RWPE1 (cell line): ENCODE results near the gene NUCKS1.

Experiments used
- CTCF ChIA-PET: fragments of 350-600 bp; sonication (Branson Sonifier 250); formaldehyde crosslinking; extraction: SDS; loops from one replicate; lab custom pipeline; 2021; lab: Yijun Ruan, JAX
- POLR2A ChIA-PET: fragments of 400-600 bp; formaldehyde crosslinking; extraction: SDS; loops from one replicate; lab custom pipeline; 2020; ENCODE audit warnings: antibody characterized with exemption; ENCODE audit not compliant: low non-redundant PET; lab: Yijun Ruan, JAX
- DNase-seq: peaks from one replicate; pipeline ENCODE4 v3.0.0; 2012; ENCODE audit warnings: low spot score
- H3K27ac ChIP-seq: fragments of 450-650 bp; 2 replicates; pipeline ENCODE4 v1.5.1; 2017
- TF ChIP-seq, protein P1 (sequence below): fragments of 450-650 bp; conservative IDR thresholded peaks from 2 replicates; pipeline ENCODE4 v1.5.1; 2017; ENCODE audit warnings: low read depth, mild to moderate bottlenecking

NUCKS1 gene

DNA sequence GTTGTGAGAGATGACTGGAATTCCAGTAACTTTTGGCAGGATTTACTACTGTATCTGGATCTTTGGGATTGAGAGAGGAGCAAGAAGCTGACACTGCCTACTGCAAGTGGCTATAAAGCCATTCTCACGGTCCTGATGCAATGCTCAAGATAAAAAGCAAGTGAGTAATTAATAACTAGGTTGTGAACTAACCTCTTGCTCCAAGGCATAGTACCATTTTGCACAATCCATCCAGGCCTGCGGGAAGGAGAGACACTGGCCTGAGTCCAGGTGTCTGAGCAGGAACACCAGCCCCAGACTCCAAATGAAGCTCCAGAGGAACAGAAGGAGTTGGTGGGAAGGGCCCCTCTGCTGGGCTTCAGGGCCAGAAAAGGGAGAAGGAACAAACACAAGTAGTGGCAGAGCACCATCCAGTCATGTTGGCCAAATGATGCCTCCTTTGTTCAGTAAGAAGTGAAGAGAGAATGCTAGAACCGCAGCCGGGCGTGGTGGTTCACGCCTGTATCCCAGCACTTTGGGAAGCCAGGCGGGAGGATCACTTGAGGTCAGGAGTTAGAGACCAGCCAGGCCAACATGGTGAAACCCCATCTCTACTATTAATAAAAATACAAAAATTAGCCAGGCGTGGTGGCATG, 59.7 kb downstream of the NUCKS1 start:
- no peak for DNase-seq
- ChIA-PET CTCF (interaction anchor here (0.6 to 2.0 kb wide), 5 partner anchors 17 to 943 kb away, joined by 3 to 14 read pairs (median 3); no protein-coding TSS in a partner anchor), POLR2A (no interaction called here)
- H3K27ac ChIP-seq, result no peak overlapping the region
- TF ChIP-seq, protein P1, sequence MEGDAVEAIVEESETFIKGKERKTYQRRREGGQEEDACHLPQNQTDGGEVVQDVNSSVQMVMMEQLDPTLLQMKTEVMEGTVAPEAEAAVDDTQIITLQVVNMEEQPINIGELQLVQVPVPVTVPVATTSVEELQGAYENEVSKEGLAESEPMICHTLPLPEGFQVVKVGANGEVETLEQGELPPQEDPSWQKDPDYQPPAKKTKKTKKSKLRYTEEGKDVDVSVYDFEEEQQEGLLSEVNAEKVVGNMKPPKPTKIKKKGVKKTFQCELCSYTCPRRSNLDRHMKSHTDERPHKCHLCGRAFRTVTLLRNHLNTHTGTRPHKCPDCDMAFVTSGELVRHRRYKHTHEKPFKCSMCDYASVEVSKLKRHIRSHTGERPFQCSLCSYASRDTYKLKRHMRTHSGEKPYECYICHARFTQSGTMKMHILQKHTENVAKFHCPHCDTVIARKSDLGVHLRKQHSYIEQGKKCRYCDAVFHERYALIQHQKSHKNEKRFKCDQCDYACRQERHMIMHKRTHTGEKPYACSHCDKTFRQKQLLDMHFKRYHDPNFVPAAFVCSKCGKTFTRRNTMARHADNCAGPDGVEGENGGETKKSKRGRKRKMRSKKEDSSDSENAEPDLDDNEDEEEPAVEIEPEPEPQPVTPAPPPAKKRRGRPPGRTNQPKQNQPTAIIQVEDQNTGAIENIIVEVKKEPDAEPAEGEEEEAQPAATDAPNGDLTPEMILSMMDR, result no peak

DNA sequence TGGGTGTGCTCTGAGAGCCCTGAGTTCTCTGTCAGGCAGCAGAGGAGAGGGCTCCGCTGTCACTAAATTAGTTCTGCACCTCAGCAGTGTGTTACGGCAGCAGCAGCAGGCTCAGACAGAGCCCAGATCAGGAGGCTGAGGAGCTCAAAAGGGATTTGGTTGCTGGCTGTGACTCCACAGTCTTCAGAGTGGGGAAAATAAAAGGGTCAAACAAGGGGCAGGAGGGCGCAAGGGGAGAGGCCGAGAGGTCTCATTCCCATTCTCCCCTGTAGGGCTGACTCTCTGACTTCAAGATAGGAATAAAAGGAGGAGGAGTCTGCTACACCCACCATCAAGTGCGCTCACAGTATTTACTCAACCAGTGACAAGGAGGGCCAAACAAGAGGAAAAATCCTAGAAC, 60.5 kb downstream of the NUCKS1 start:
- H3K27ac ChIP-seq, result no peak overlapping the region
- TF ChIP-seq, protein P1, result no peak
- POLR2A ChIA-PET, result no interaction called here
- CTCF ChIA-PET, result interaction anchor here (0.7 to 4.0 kb wide), 5 partner anchors 12 to 414 kb away, joined by 3 to 22 read pairs (median 3); no protein-coding TSS in a partner anchor
- DNase-seq, result no peak

DNA sequence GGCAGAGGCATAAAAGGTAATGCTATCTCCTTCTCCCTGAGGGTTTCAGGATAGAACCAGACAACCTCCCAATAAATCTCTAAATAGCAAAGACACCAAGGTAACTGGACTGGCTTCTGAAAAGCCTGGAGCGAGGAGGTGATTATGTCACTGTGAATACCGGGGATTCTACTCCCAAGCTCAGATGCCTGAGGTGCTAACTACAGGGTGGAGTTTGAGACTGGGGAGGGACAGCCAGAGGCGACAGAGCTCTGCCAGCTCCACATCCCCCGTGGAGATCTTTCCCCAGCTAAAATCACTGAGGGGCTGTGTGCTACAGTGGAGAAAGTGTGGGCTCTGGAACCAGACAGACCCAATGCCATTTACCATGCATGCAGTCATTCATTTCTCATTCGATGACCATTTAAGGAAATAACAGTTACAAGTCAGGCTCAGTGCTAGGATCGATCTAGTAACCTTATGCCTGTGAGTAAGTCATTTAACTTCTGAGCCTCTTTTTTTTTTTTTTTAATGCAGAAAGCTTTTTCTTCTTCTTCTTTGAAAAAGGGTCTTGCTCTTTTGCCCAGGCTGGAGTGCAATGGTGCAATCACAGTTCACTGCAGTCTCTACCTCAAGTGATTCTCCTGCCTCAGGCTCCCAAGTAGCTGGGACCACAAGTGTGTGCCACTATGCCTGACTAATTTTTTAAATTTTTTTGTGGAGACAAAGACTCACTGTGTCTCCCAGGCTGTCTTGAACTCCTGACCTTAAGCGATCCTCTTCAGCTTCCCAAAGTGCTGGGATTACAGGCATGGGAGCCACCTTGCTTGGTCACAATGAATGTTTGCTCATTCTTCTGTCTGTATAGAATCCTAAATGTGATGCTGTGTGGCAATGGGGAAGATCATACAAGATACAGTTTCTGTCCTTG, 61.6 kb downstream of the NUCKS1 start:
- DNase-seq, result no peak
- H3K27ac ChIP-seq, result no peak overlapping the region
- ChIA-PET POLR2A (interaction anchor here (0.5 kb wide), 1 partner anchor 61 kb away, joined by 3 read pairs; no protein-coding TSS in a partner anchor), CTCF (interaction anchor here (0.6 to 4.0 kb wide), 7 partner anchors 11 to 160 kb away, joined by 3 to 22 read pairs (median 3); no protein-coding TSS in a partner anchor)
- TF ChIP-seq, protein P1, result no peak

DNA sequence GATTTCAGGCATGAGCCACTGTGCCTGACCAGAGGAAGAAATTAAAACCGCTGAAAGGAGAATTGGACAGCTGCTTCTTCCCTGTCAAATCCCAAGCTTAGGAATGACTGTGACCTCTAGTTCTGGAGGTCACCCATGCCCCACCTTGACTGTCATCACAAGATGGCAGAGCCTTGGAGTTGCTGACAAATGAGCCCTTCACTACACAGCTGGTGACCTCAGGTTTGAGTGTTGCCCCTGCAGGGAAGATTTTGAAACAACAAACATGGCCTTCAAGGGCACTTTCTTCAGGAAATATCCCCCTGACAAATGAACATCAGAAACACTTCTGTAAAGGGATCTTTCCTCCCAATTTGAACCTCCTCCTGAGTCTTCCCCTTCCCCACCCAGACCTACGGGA, 62.7 kb downstream of the NUCKS1 start:
- TF ChIP-seq, protein P1, result no peak
- ChIA-PET POLR2A (no interaction called here), CTCF (interaction anchor here (0.5 to 4.0 kb wide), 4 partner anchors 28 to 266 kb away, joined by 3 to 22 read pairs (median 3); no protein-coding TSS in a partner anchor)
- DNase-seq, result no peak
- H3K27ac ChIP-seq, result no peak overlapping the region

DNA sequence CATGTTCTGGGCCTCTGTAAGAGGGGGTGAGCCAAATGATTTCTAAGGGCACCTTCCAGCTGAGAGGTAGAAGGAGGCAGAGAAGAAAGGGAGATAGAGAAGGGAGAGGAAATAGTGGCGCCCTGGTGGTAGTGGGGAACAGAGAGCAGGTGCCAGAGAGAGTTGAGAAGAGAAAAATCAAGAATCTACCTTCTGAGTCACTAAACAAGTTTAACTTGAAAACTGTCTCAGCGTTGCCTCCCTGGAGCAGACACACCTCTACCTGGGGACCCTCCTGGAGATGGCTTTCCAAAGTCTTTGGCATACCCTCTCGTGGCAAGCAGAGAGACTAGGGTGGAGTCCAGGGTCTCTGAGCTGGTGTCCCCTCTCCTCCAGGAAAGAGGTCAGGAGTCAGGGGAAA, 68.6 kb downstream of the NUCKS1 start:
- no peak for DNase-seq
- H3K27ac ChIP-seq, result no peak overlapping the region
- ChIA-PET POLR2A (no interaction called here), CTCF (interaction anchor here (0.6 to 2.9 kb wide), 6 partner anchors 18 to 246 kb away, joined by 3 to 28 read pairs (median 5); no protein-coding TSS in a partner anchor)
- TF ChIP-seq, protein P1, result no peak
